Suprapubic skin (tissue), 4 donors: ENCODE results near the gene RAB10. TPM values are rescaled to one million over a fixed set of nuclear protein-coding genes. Genes with fewer than 3 reads are reported as not detected.
A peak's percentile ranks its signal among the peaks of the same experiment; 100 is the strongest.
"Not testable (repeated sequence)": the region's sequence is repeated elsewhere in the genome, so short reads cannot be mapped to it uniquely, and the experiment has no call there.

ENCODE experiments used
- DNase-seq, 2 donors: peaks; one replicate each; pipeline ENCODE4 v3.0.0-alpha.2; 2019; ENCODE audit warnings: low spot score in 2 of 2
- H3K27ac ChIP-seq: fragments of 200-600 bp; sonication (generic); one replicate; pipeline ENCODE4 v1.5.1; 2019
- H3K27me3 ChIP-seq: fragments of 200-600 bp; sonication (generic); one replicate; pipeline ENCODE4 v1.5.1; 2019
- H3K36me3 ChIP-seq: fragments of 200-600 bp; sonication (generic); one replicate; pipeline ENCODE4 v1.5.1; 2019
- H3K4me1 ChIP-seq: fragments of 200-600 bp; sonication (generic); one replicate; pipeline ENCODE4 v1.5.1; 2019
- H3K4me3 ChIP-seq: fragments of 200-600 bp; sonication (generic); one replicate; pipeline ENCODE4 v1.5.1; 2019; ENCODE audit warnings: mild to moderate bottlenecking
- H3K9me3 ChIP-seq: fragments of 200-600 bp; sonication (generic); one replicate; pipeline ENCODE4 v1.5.1; 2019
- EP300 ChIP-seq: sonication (generic); formaldehyde crosslinking; IDR thresholded peaks from one replicate; pipeline ENCODE4 v1.6.1; 2017; ENCODE audit warnings: antibody characterized with exemption
- POLR2A ChIP-seq, 2 donors: fragments of 450-650 bp; IDR thresholded peaks; one replicate each; pipeline ENCODE4 v1.6.1; 2017; ENCODE audit warnings: antibody characterized with exemption in 2 of 2, mild to moderate bottlenecking in 2 of 2, moderate library complexity in 2 of 2
- POLR2AphosphoS5 ChIP-seq, 3 donors: sonication (generic); formaldehyde crosslinking; IDR thresholded peaks; one replicate each; pipeline ENCODE4 v1.6.1; 2017; ENCODE audit warnings: antibody characterized with exemption in 3 of 3
- WGBS: methylation state at CpG from one replicate; pipeline ENCODE4 v1.1.5; 2018; 5-methylcytosine and 5-hydroxymethylcytosine counted together
- total RNA-seq, 4 donors: library from RNA; depleted of rRNA; stranded (reverse); fragments of >200 nt; gene quantifications; one replicate each; pipeline ENCODE4 v1.1.0, GENCODE V29; 2016
- TF ChIP-seq, protein P1 (sequence below), 2 donors: fragments of 200-600 bp in 1 of 2; fragments of 450-650 bp in 1 of 2; sonication (generic) in 1 of 2; IDR thresholded peaks; one replicate each; pipeline ENCODE4 v1.5.1; 2016 to 2019; ENCODE audit warnings: antibody characterized with exemption in 2 of 2, mild to moderate bottlenecking in 1 of 2, moderate library complexity in 1 of 2

RAB10 gene
- total RNA-seq, 4 donors from 2014 or later = 145 to 171 (median 165) TPM

DNA sequence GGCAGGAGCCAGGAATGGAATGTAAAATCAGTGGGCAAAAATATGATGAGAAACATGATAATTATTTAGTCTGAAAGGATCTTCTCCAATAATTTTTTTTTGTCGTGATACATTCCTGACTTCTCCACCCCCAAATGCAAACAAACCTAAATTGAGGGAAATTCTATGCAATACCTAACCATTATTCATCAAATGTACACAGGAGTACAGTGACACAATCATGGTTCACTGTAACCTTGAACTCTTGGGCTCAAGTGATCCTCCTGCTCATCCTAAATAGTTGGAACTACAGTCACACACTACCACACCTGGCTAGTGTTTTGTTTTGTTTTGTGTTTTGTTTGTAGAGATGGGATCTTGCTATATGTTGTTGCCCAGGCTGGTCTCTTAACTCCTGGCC, 46.5 kb downstream of the RAB10 start:
- Histone ChIP-seq H3K4me1 (no peaks in the 10 kb centered on the region), H3K9me3 (no peaks in the 10 kb centered on the region), H3K27ac (no peak overlapping the region), H3K4me3 (no peak overlapping the region), H3K36me3 (no peaks in the 10 kb centered on the region), H3K27me3 (no peaks in the 10 kb centered on the region)
- no peak for DNase-seq
- no peak for TF ChIP-seq POLR2A (IDR thresholded peaks at IDR 0.05)
- TF ChIP-seq POLR2AphosphoS5 (IDR thresholded peaks at IDR 0.05) = no peak
- no peak for TF ChIP-seq EP300
- TF ChIP-seq, protein P1, sequence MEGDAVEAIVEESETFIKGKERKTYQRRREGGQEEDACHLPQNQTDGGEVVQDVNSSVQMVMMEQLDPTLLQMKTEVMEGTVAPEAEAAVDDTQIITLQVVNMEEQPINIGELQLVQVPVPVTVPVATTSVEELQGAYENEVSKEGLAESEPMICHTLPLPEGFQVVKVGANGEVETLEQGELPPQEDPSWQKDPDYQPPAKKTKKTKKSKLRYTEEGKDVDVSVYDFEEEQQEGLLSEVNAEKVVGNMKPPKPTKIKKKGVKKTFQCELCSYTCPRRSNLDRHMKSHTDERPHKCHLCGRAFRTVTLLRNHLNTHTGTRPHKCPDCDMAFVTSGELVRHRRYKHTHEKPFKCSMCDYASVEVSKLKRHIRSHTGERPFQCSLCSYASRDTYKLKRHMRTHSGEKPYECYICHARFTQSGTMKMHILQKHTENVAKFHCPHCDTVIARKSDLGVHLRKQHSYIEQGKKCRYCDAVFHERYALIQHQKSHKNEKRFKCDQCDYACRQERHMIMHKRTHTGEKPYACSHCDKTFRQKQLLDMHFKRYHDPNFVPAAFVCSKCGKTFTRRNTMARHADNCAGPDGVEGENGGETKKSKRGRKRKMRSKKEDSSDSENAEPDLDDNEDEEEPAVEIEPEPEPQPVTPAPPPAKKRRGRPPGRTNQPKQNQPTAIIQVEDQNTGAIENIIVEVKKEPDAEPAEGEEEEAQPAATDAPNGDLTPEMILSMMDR (IDR thresholded peaks at IDR 0.05) = no peak
- 88% methylated on average over 1 of the region's 1 CpG for WGBS

DNA sequence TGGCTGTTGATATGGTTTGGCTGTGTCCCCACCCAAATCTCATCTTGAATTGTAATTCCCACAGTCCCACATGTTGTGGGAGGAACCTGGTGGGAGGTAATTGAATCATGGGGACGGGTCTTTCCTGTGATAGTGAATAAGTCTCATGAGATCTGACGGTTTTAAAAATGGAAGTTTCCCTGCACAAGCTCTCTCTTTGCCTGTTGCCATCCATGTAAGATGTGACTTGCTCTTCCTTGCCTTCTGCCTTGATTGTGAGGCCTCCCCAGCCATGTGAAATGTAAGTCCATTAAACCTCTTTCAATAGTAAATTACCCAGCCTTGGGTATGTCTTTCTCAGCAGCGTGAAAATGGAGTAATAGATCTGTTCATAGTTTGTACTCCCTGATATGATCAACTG, 47.0 kb downstream of the RAB10 start:
- H3K4me3 ChIP-seq, H3K36me3 ChIP-seq, H3K27me3 ChIP-seq, H3K27ac ChIP-seq, H3K4me1 ChIP-seq, DNase-seq, H3K9me3 ChIP-seq: not testable (repeated sequence)
- 89% methylated on average over 3 of the region's 3 CpGs for WGBS

DNA sequence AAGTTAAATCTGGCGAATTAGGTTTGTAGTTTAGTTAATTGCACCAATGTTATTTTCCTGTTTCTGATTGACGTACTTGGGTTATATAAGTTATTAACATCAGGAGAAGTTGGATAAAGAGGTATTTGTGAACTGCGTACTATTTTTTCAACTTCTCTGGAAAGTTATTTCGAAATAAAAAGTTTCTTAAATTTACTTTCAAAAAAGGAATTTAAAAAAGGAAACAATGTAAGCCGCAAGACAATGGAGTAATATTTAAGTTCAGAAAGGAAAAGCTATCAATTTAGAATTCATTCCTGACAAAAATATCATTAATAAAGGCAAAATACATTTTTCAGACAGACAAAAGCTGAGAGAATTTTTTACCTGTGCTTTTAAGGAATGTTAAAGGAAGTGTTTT, 47.7 kb downstream of the RAB10 start:
- H3K9me3 ChIP-seq = no peaks in the 10 kb centered on the region
- H3K4me3 ChIP-seq = no peak overlapping the region
- no peak for TF ChIP-seq POLR2A (IDR thresholded peaks at IDR 0.05)
- TF ChIP-seq POLR2AphosphoS5 (IDR thresholded peaks at IDR 0.05) = no peak
- no peak for TF ChIP-seq EP300
- TF ChIP-seq, protein P1 (IDR thresholded peaks at IDR 0.05) = no peak
- no peaks in the 10 kb centered on the region for H3K4me1 ChIP-seq
- no peaks in the 10 kb centered on the region for H3K27me3 ChIP-seq
- WGBS = 93% methylated on average over 5 of the region's 5 CpGs
- H3K27ac ChIP-seq = no peak overlapping the region
- H3K36me3 ChIP-seq = no peaks in the 10 kb centered on the region
- DNase-seq = no peak

DNA sequence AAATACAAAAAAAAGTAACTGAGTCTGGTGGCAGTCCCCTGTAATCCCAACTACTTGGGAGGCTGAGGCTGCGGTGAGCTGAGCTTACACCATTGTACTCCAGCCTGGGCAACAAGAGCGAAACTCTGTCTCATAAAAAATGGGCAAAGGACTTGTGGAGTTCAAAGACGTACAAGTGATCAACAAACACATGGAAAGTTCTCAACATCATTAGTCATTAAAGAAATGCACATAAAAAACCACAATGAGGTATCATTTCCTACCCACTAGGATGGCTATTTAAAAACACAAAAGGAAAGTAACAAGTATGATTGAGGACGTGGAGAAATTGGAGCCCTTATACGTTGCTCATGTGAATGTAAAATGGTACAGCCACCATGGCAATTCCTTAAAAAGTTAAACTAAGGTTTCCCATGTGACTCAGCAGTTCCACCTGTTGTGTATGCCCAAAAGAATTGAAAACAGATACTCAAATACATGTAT, 52.3 kb downstream of the RAB10 start:
- TF ChIP-seq POLR2A (IDR thresholded peaks at IDR 0.05) = no peak
- no peak for DNase-seq
- H3K9me3 ChIP-seq = no peaks in the 10 kb centered on the region
- H3K4me3 ChIP-seq = no peak overlapping the region
- no peak overlapping the region for H3K27ac ChIP-seq
- no peaks in the 10 kb centered on the region for H3K27me3 ChIP-seq
- WGBS = 82% methylated on average over 5 of the region's 5 CpGs
- H3K4me1 ChIP-seq = peaks cover 5% of the 10 kb centered on the region
- H3K36me3 ChIP-seq = peaks cover 5% of the 10 kb centered on the region

DNA sequence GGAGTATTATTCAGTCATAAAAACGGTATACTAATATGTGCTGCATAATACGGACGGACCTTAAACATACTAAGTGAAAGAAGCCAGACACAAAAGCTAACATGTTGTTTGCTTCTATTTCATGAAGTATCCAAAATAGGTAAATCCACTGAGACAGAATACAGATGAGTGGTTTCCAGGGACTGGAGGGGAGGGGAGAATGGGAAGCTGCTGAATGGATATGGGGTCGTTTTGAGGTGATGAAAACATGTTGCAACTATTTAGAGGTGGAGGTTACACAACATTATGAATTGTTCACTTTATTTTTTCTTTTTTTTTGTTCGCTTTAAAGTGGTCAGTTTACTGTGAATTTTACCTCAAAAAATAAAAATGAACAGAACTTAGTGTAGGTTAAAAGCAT, 52.9 kb downstream of the RAB10 start:
- Histone ChIP-seq H3K4me1 (peaks cover 7% of the 10 kb centered on the region), H3K4me3 (no peak overlapping the region), H3K36me3 (peaks cover 5% of the 10 kb centered on the region), H3K9me3 (no peaks in the 10 kb centered on the region), H3K27me3 (no peaks in the 10 kb centered on the region), H3K27ac (no peak overlapping the region)
- DNase-seq = no peak
- 85% methylated on average over 5 of the region's 5 CpGs for WGBS
- TF ChIP-seq POLR2AphosphoS5 (IDR thresholded peaks at IDR 0.05) (no peak), POLR2A (IDR thresholded peaks at IDR 0.05) (no peak), EP300 (no peak)
- TF ChIP-seq, protein P1 (IDR thresholded peaks at IDR 0.05) = no peak

DNA sequence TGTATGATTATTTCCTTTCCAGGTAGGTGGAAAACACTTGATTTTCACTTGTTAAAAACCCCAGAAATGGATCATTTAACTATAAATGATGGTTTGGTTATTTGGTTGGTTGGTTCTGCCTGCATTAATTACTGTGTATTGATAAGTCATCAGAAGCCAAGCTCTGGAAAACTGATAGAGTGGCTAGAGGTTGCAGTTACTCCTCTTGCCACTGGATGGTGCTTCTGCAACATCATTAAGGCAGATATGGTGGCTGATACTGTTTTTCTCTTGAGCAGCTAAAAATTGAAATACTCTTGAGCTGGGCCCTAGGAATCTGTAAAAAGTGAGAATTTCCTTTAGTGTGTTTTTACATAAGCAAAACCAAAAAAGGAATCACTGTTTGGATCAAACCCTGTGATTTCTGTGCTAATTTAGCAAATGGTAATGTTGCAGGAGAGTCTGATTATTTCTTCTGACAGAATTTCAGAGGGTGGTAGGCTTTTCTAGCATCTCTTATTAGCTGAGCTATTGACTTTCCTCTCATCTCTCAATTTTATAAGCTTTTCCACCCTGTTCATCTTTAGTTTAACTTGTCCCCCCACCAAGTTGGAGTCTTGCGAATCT, 54.3 kb downstream of the RAB10 start:
- Histone ChIP-seq H3K9me3 (no peaks in the 10 kb centered on the region), H3K27ac (no peak overlapping the region), H3K27me3 (no peaks in the 10 kb centered on the region), H3K4me3 (no peak overlapping the region), H3K4me1 (peaks cover 7% of the 10 kb centered on the region), H3K36me3 (peaks cover 5% of the 10 kb centered on the region)
- DNase-seq = no peak
- 100% methylated on average over 1 of the region's 1 CpG for WGBS
- no peak for TF ChIP-seq POLR2A (IDR thresholded peaks at IDR 0.05)
- no peak for TF ChIP-seq POLR2AphosphoS5 (IDR thresholded peaks at IDR 0.05)
- no peak for TF ChIP-seq EP300
- TF ChIP-seq, protein P1 (IDR thresholded peaks at IDR 0.05) = peak; percentile 18 to 51

DNA sequence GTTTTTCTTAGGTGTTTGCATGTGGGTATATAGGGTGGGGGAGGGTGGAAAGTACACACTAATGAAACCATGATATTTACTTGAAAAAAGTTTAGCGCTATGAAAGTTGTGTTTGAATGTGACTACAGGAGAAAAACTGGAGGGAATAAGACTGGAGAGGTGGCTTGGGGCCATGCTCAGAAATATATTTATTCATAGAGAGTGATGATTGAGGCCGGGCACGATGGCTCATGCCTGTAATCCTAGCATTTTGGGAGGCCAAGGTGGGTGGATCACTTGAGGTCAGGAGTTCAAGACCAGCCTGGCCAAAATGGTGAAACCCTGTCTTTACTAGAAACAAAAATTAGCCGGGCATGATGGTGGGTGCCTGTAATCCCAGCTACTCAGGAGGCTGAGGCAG, 55.0 kb downstream of the RAB10 start:
- not testable (repeated sequence) for DNase-seq, H3K4me1 ChIP-seq, H3K4me3 ChIP-seq, H3K36me3 ChIP-seq, H3K27me3 ChIP-seq, H3K9me3 ChIP-seq, H3K27ac ChIP-seq
- WGBS = 93% methylated on average over 4 of the region's 4 CpGs
